CD4-positive, alpha-beta T cell treated with Interleukin-21 for 1 hour (primary cell): Measurements from ENCODE around the gene MYL11.
"Not testable (repeated sequence)": the region's sequence is repeated elsewhere in the genome, so short reads cannot be mapped to it uniquely, and the experiment has no call there.

Source experiments
- DNase-seq: peaks from one replicate; pipeline ENCODE4 v3.0.0-alpha.2; 2020

MYL11 gene

GRCh38 chr16:30374538-30374937, at the start of gene MYL11:
Gene MYL11 (plus strand): TSS chr16:30374802. CDS start chr16:30374858, 56 bp downstream.
- DNase-seq: no peak

GRCh38 chr16:30334473-30334989, 40.1 kb upstream of the MYL11 start:
- peak; percentile 89 for DNase-seq

GRCh38 chr16:30335028-30335597, 39.5 kb upstream of the MYL11 start:
- peak; percentile 82 for DNase-seq

GRCh38 chr16:30335598-30336474, 38.8 kb upstream of the MYL11 start:
- no peak for DNase-seq

- not testable (repeated sequence) for DNase-seq
These were observed 36.6 kb upstream of the MYL11 start for GRCh38 chr16:30337964-30338357.

GRCh38 chr16:30338715-30339114, 35.9 kb upstream of the MYL11 start:
- not testable (repeated sequence) for DNase-seq

- DNase-seq: no peak
These were observed 34.0 kb upstream of the MYL11 start for GRCh38 chr16:30340621-30341020.

- DNase-seq: not testable (repeated sequence)
These were observed 32.6 kb upstream of the MYL11 start for GRCh38 chr16:30341971-30342370.

GRCh38 chr16:30342751-30343490, 31.7 kb upstream of the MYL11 start:
- no peak for DNase-seq

- DNase-seq: not testable (repeated sequence)
These were observed 31.1 kb upstream of the MYL11 start for GRCh38 chr16:30343491-30343820.

- DNase-seq: no peak
These were observed 28.3 kb upstream of the MYL11 start for GRCh38 chr16:30346286-30346685.

GRCh38 chr16:30348113-30348512, 26.5 kb upstream of the MYL11 start:
- no peak for DNase-seq

- DNase-seq: no peak
These were observed 25.7 kb upstream of the MYL11 start for GRCh38 chr16:30348929-30349328.

GRCh38 chr16:30349675-30350074, 24.9 kb upstream of the MYL11 start:
- no peak for DNase-seq

- peak; percentile 47 for DNase-seq
These were observed 24.3 kb upstream of the MYL11 start for GRCh38 chr16:30350134-30350871.

GRCh38 chr16:30351001-30351441, 23.6 kb upstream of the MYL11 start:
- no peak for DNase-seq

- DNase-seq: no peak
These were observed 22.8 kb upstream of the MYL11 start for GRCh38 chr16:30351586-30352419.

GRCh38 chr16:30352488-30353401, 21.9 kb upstream of the MYL11 start:
- no peak for DNase-seq

- no peak for DNase-seq
These were observed 21.0 kb upstream of the MYL11 start for GRCh38 chr16:30353438-30354129.
